NB4 (cell line): Measurements from ENCODE around the gene COL4A4.

Experiments
- DNase-seq: peaks from one replicate; pipeline ENCODE4 v3.0.0; 2010; ENCODE audit warnings: low read depth
- H3K4me3 ChIP-seq: one replicate; pipeline ENCODE4 v1.5.1; 2011; ENCODE audit warnings: mild to moderate bottlenecking, low read depth, low read length, moderate library complexity
- CTCF ChIP-seq: IDR thresholded peaks from one replicate; pipeline ENCODE4 v1.5.1; 2012; ENCODE audit warnings: low read depth, low read length
- MAX ChIP-seq: IDR thresholded peaks from 2 replicates; pipeline ENCODE4 v1.6.1; 2011; ENCODE audit warnings: low read depth, low read length
- MYC ChIP-seq: IDR thresholded peaks from 2 replicates; pipeline ENCODE4 v1.6.1; 2011; ENCODE audit warnings: low read depth, low read length
- POLR2A ChIP-seq: IDR thresholded peaks from 2 replicates; pipeline ENCODE4 v1.6.1; 2011; ENCODE audit warnings: mild to moderate bottlenecking; ENCODE audit not compliant: insufficient read length; ENCODE audit errors: extremely low read depth

COL4A4 gene

DNA sequence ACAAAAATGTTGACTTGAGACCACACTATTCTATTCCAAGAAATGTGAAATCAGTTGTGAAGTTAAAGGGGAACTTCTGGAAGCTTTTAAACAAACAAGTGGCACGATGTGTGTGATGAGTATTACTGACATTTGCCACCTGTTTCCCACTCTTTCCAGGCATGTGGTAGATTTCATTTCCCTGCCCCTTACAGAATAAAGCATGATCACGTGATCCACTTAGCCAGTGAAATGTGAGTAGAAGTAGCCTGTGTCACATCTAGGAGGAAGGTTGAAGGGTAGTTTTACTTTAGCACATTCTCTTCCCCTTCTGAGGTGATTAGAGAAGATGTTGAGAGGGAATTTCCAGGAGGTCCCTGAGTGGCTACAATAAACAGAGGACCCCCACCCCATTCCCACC, 3.8 kb downstream of the COL4A4 start:
- DNase-seq = no peak
- no peak for TF ChIP-seq MAX
- no peak for TF ChIP-seq CTCF
- TF ChIP-seq POLR2A = no peak
- TF ChIP-seq MYC = no peak
- H3K4me3 ChIP-seq = no peak overlapping the region

- DNase-seq = no peak
- TF ChIP-seq MYC (no peak), CTCF (no peak), MAX (no peak), POLR2A (no peak)
- no peak overlapping the region for H3K4me3 ChIP-seq
These were observed 8.8 kb downstream of the COL4A4 start for GRCh38 chr2:227154986-227155774.

DNA sequence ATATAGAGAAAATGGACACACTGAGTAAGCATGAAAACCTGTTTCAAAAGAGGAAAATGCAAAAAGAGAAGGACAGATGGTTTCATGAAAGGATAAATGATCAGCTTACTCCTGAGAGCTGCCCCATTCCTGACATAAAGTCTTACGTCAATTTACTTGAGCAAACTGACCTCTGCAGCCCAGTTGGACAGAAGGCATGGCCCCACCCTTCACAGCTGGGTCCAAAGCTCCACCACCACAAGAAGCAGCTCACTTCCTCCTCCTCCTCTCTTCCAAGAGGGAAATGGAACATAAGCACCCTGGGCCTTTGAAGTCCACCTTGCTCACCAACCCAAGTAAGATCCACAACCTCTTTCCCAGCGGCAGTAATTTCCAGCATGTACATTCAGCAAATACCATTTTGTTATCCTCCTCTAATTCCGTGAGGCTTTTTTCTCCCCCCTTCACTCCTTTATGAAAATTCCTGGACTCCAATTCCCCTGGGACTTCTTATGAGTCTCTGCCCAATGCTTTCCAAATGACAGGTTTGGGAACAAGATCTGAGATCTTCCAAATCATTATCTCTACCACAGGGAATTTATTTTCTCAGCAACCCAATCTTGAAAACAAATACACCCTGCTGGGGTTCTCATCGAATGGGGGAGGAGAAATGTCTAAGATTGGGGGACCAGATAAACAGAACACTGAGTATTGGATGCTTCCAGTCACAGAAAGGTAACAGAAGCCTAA, 10.1 kb downstream of the COL4A4 start:
- H3K4me3 ChIP-seq = no peak overlapping the region
- no peak for DNase-seq
- no peak for TF ChIP-seq POLR2A

DNA sequence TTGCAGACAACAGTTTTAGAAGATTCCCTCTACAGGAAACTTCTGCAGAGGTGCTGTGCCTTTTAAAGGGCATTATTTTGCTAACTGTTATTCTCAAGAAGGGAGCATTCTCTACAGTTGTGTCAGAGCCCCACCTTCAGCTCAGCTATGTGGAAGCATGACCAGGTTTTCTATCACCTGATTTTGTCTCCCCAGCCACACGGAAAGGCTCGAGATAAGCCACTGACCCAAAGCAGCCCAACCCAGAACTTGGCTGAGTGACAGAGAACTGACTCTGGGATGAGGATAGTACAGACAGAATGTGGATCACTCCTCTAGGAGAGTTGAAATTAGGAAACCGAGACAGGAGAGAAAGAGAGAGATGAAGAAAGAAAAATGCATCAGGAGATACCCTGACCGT, 10.7 kb downstream of the COL4A4 start:
- DNase-seq = no peak
- no peak for TF ChIP-seq MAX
- TF ChIP-seq POLR2A = no peak
- no peak for TF ChIP-seq CTCF
- H3K4me3 ChIP-seq = no peak overlapping the region

DNA sequence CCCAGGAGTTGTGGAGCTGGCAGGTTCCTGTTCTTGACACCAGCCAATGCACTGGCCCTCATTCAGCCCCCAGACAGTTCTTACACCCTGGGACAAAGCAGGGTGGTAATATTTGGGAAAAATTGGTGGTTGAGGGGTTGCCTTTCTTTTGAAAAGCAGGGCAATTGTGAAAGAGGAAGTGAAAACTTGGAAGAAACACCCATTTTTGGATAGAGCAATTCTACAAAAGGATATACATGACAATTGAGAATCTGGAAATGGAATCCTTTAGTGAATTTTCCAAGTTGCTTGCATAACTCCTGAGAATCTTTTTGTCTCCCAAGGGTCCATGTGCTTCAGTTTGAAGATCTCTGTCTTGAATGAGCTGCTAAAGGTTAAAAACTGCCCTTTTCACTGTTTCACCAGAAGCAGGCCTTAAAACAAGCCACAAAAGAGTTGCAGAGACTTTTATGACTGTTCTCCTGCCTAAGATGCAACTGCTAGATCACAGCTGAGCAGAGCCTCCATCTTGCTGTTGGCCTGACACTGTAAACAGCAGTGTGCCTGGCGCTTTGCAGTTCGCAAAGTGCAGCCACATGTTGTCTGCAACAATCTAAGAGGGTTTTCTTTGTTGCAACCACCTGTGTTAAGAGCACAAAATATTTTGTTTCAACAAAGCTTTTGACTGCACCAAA, 11.8 kb downstream of the COL4A4 start:
- no peak for DNase-seq
- no peak overlapping the region for H3K4me3 ChIP-seq
- TF ChIP-seq MAX (no peak), CTCF (no peak), POLR2A (no peak), MYC (no peak)

GRCh38 chr2:227150222-227150936, 13.6 kb downstream of the COL4A4 start:
- no peak overlapping the region for H3K4me3 ChIP-seq
- TF ChIP-seq CTCF (no peak), POLR2A (no peak), MYC (no peak), MAX (no peak)
- DNase-seq = no peak
